NB4 (cell line): ENCODE data around the gene NRGN.
"Not testable (repeated sequence)": the region's sequence is repeated elsewhere in the genome, so short reads cannot be mapped to it uniquely, and the experiment has no call there.

Experiments
- DNase-seq: peaks from one replicate; pipeline ENCODE4 v3.0.0; 2010; ENCODE audit warnings: low read depth
- H3K4me3 ChIP-seq: one replicate; pipeline ENCODE4 v1.5.1; 2011; ENCODE audit warnings: mild to moderate bottlenecking, low read depth, low read length, moderate library complexity
- MYC ChIP-seq: IDR thresholded peaks from 2 replicates; pipeline ENCODE4 v1.6.1; 2011; ENCODE audit warnings: low read depth, low read length
- POLR2A ChIP-seq: IDR thresholded peaks from 2 replicates; pipeline ENCODE4 v1.6.1; 2011; ENCODE audit warnings: mild to moderate bottlenecking; ENCODE audit not compliant: insufficient read length; ENCODE audit errors: extremely low read depth
- TF ChIP-seq, protein P1 (sequence below): IDR thresholded peaks from one replicate; pipeline ENCODE4 v1.5.1; 2012; ENCODE audit warnings: low read depth, low read length
- TF ChIP-seq, protein P2 (sequence below): IDR thresholded peaks from 2 replicates; pipeline ENCODE4 v1.6.1; 2011; ENCODE audit warnings: low read depth, low read length

Gene NRGN

DNA sequence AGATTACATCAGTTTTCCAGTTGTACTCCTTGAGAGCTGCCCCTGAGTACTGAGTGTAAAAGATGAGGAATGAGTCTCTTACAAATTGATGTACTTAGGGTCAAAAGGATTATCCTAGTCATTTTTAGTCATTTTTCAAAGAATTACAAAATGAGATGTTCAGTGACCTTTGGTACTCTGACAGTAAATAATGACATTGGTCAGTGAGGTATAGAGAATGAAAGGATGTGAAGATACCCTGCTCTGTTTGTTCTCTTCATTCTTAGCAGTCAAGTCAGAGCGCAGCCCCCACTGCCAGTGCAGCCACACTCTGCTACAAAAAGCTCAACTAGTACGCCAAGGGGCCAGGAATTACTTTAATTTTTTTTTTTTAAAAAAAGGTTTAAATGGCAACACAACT is 26.4 kb downstream of the NRGN start:
- TF ChIP-seq, protein P1, sequence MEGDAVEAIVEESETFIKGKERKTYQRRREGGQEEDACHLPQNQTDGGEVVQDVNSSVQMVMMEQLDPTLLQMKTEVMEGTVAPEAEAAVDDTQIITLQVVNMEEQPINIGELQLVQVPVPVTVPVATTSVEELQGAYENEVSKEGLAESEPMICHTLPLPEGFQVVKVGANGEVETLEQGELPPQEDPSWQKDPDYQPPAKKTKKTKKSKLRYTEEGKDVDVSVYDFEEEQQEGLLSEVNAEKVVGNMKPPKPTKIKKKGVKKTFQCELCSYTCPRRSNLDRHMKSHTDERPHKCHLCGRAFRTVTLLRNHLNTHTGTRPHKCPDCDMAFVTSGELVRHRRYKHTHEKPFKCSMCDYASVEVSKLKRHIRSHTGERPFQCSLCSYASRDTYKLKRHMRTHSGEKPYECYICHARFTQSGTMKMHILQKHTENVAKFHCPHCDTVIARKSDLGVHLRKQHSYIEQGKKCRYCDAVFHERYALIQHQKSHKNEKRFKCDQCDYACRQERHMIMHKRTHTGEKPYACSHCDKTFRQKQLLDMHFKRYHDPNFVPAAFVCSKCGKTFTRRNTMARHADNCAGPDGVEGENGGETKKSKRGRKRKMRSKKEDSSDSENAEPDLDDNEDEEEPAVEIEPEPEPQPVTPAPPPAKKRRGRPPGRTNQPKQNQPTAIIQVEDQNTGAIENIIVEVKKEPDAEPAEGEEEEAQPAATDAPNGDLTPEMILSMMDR: no peak
- TF ChIP-seq MYC (no peak), POLR2A (no peak)
- TF ChIP-seq, protein P2, sequence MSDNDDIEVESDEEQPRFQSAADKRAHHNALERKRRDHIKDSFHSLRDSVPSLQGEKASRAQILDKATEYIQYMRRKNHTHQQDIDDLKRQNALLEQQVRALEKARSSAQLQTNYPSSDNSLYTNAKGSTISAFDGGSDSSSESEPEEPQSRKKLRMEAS: no peak
- H3K4me3 ChIP-seq: no peak overlapping the region
- DNase-seq: no peak

DNA sequence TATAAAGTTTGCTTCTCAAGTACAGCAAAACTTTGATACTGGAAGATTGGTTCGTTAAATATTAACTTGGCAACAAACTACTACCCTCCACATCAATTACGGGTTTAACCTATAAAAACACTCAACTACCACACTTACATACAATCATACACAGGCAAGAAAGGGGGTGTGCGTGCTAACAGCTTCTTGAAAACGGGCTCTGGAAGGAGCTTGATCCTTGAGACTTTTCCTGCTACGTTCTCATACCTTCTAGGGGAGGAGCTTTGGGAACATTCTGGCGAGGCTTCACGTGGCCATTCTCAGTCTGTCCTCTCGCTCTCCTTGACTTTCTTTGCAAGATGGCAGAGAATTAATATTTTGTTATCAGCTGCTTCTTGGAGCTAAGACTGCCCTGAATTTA is 29.2 kb downstream of the NRGN start:
- no peak overlapping the region for H3K4me3 ChIP-seq
- no peak for DNase-seq
- TF ChIP-seq, protein P2: no peak
- TF ChIP-seq POLR2A: no peak
- no peak for TF ChIP-seq MYC
- TF ChIP-seq, protein P1: no peak

DNA sequence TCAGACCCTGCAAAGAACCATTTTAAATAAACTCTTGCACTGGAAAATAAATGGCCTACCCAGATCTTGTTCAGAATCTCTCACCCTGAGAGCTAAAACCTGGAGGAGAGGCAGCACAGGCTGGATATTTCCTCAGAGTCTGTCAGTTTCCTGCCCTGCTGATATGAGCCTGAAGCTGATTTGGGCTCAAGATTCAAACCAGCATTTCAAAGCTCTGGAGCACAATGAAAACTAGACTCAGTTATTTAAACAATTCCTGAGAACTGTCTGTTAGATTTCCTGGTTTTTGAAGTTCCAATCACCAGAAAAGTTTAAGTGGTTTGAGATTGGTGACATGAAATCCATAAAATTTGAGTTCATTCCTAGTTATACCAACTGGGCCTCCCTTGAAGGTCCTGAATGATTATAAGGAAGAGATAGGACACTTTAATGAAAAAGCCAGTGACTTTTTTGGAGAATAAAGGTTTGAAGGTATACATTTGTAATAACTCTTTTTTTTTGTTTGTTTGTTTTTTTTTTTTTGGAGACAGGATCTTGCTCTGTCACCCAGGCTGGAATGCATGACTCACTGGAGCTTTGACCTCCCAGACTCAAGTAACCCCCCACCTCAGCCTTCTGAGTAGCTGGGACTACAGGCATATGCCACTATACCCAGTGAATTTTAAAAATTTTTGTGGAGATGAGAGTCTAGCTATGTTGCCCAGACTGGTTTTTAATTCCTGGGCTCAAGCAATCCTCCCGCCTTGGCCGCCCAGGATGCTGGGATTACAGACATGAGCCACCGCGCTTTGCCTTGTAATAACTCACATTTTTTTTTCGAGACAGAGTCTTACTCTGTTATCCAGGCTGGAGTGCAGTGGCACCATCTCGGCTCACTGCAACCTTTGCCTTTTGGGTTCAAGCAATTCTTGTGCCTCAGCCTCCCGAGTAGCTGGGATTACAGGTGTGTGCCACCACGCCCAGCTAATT is 30.3 kb downstream of the NRGN start:
- no peak overlapping the region for H3K4me3 ChIP-seq
- no peak for DNase-seq
- TF ChIP-seq POLR2A (no peak), MYC (no peak)
- TF ChIP-seq, protein P2: no peak
- TF ChIP-seq, protein P1: no peak

DNA sequence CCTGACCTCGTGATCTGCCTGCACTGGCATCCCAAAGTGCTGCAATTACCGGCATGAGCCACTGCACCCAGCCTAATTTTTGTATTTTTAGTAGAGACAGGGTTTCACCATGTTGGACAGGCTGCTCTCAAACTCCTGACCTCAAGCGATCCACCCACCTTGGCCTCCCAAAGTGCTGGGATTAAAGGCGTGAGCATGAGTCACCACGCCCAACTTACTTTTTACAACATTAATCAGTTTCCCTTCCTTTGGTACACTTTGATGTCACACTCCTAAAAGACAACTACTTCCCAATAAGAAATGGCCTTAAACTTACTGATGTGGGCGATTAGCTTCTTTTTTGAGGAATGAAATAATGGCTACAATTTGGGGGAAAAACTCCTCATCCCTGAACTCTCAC is 31.2 kb downstream of the NRGN start:
- not testable (repeated sequence) for DNase-seq, H3K4me3 ChIP-seq

DNA sequence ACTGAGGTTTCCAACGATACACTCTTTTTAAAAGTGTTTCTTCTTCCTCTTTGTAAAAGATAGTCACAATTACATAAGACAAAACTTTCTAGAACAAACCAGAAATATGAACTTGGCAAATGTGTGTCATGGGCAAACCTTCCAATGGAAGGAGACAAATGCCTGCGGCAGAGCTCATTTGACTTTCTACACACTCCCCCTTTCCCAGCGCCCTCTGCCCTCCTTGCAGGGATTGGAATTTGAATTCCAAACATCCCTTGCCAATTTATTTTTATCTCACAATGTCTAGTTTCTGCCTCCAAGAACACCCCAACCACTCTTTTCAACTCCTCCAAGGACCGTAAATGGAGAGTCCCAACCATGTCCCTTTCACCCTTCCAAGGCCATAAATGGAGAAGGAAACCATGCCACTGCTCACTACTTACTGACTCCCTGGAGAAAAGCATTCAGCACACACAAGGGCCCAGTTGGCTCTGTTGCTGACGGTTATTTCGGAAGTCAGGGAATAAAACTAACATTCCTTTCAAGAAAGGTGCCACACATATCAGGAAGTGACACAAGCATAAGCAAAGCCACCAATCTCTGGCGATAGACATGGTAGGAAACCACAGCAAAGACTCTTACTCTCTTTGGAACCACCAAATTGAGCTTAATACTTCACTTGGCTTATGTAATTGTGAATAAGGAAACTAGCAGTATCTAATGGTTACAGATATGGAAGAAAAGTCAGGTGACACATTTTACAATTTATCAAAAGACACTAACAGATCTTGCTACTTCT is 37.3 kb downstream of the NRGN start:
- no peak for DNase-seq
- TF ChIP-seq MYC (no peak), POLR2A (no peak)
- TF ChIP-seq, protein P1: no peak
- TF ChIP-seq, protein P2: no peak
- H3K4me3 ChIP-seq: no peak overlapping the region

DNA sequence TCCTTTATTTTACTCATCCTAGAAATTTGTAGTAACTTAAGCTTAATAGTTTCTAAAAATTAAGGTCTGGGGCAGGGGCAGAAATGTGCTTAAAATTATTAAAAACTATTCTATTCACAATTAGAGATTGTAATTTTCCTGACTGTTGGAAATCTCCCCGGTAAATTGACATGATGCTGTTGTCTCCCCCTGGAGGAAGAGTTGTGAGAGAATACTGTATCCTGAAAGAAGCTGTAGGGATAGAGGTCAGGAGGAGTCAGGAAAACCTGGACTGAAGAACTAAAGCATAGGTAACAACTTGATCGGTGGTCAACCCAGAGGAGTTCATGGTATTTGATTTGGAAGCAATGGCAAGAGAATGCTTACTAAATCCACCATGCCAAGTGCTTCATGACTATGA is 38.5 kb downstream of the NRGN start:
- DNase-seq: no peak
- H3K4me3 ChIP-seq: no peak overlapping the region
- TF ChIP-seq, protein P2: no peak
- TF ChIP-seq, protein P1: no peak
- TF ChIP-seq POLR2A: no peak
- TF ChIP-seq MYC: no peak
